HG03139 (cell line): Measurements from ENCODE around the gene MAN1C1.

Experiments used
- ATAC-seq: cut with Tn5 transposase; IDR thresholded peaks from one replicate; pipeline ENCODE4 v1.9.1; 2021; ENCODE audit not compliant: unreplicated experiment

Gene MAN1C1

GRCh38 chr1:25616095-25616986 lies at the start of gene MAN1C1:
TSS of gene MAN1C1 (plus strand) at chr1:25616791. CDS start at chr1:25617798, 1,007 bp downstream.
- peak; percentile 53 for ATAC-seq

GRCh38 chr1:25567710-25568089 lies 48.9 kb upstream of the MAN1C1 start:
- ATAC-seq = no peak

- no peak for ATAC-seq
These were observed 48.3 kb upstream of the MAN1C1 start for GRCh38 chr1:25568090-25568833.

DNA sequence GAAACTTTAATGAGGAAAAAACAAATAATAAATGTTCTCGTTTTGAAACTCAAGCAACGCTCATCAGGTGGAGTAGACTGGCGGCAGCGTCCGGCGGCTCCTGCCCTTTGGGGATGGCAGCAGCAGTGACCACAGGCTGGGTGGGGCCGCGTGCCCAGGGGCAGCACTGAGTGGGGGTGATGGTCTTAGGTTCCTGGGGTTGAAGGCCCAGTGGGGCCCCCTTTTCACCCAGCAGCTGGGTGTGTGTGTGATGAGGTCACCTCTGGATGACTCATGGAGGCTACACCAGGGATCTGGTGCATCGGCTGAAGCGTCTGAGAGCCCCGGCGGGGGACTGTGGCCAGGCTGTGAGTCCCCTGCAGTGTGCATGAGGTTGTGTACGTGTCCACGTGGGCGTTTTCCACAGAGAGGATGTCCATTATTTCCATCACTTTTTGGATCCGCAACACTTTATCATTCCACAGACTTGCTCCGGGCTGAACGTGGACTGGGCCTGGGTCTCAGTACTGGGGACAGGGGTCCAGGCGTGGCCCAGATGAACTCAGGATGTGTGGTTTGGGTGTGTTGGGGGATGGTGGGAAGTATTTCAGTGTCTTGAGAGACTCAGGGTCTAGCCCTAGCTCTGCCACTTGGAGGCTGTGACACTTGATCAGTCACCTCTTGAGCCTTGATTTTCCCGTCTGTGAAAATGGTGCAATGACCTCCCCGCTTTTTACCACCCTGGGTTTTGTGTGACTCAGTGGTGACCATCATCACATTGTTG lies 47.6 kb upstream of the MAN1C1 start:
- no peak for ATAC-seq

DNA sequence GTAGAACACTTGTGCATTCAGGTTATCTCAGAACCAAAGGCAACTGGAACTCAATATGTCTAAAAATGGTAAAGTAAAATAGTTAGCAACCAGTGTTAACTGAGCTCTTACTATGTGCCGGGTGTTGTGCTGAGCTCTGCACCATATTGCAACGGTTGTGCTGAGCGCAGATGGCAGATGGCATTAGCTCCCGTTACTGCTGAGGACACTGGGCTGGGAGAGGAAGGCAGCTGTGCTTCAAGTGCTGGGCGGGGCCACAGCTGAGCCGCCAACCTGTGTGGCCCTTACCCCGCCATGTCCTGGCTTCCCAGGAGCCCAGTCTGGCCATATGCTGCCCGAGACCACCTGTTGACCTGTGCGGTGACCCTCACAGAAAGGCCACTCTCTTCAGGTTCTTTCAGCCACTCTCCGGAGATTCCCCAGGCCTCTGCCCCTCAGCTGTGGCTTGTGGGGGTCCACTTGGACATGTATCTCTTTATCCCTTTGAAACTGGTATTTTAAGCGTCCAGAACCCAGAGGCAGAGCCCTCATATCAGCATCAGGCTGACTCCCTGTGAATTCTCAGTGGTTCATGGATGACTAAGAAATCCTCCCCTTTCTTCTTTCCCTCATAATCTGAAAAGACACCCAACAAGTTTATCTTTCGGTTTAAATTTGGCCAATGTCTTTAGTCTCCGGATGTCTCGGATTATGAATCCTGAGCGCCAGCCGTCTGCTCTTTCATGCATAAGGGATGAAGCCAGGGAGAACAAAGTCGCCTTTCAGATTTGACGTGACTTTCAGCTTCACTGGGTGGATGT lies 46.8 kb upstream of the MAN1C1 start:
- ATAC-seq = no peak

DNA sequence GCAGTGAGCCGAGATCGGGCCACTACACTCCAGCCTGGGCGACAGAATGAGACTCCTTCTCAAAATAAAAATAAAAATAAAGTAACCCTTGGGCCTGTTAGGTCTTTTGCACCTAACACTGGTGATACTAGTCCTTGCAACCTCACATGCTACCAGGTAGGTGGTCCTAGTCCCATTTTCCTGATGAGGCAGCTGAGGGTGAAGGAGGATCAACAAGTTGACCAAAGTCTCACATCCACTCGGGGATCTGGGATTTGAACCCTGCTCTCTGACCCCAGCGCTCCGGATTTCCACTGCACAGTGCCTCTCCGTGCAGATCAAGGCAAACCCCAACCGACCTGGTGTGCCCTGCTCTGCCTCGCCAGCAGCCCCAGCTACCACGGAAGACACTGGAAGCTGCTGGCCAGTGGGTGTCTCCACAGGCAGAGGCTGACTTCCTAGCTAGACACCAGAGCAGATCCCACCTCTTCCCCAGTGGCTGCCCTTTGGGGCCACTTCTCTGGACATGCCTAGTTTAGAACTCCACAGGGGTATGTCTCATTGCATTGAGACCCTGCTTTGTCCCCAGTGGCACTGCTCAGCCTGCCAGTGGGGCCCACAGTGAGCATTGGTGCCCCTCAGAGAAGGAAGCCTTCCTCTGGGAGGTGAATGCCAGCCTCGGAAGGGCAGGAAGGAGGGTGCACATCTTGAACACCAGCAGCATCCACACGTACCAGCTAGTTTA lies 45.6 kb upstream of the MAN1C1 start:
- no peak for ATAC-seq

DNA sequence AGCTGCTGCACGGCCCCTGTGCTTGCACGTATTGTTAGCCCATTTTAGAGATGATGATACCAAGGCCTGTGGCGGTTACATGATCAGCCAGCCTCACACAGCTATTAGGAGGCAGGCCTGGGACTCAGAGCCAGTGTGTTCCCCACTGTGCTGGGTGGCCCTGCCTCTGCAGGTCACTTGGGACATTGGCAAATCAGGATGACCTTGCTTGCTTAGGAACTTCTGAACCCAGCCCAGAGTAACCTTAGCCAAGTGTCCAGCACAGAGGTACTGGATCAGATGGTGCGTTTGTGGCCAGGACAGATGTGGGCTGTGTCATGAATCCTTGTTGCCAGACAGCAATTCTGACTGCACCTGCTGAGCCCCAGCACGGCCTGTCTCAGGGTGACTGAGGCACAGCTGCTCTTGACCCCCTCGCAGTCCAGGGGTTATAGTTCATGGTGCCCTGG lies 45.0 kb upstream of the MAN1C1 start:
- ATAC-seq = no peak

DNA sequence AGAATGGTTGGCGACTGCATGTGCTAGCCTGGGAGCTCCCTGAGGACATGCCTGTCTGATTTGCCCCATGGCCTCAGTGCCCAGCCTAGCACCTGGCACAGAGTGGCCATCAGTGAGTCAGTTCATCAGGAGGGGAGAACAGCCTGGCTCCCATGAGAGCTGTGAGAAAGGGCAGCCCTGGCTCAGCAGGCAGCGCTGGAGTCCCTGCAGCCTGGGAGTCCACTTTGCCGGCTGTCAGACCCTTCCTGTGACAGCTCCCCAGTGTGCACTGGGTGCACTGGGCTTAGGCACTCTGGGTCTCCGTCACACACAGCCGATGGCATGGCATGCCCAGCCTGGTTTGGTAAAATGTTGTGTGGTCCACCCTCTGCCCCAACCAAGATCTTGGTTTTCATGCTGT lies 44.5 kb upstream of the MAN1C1 start:
- no peak for ATAC-seq

DNA sequence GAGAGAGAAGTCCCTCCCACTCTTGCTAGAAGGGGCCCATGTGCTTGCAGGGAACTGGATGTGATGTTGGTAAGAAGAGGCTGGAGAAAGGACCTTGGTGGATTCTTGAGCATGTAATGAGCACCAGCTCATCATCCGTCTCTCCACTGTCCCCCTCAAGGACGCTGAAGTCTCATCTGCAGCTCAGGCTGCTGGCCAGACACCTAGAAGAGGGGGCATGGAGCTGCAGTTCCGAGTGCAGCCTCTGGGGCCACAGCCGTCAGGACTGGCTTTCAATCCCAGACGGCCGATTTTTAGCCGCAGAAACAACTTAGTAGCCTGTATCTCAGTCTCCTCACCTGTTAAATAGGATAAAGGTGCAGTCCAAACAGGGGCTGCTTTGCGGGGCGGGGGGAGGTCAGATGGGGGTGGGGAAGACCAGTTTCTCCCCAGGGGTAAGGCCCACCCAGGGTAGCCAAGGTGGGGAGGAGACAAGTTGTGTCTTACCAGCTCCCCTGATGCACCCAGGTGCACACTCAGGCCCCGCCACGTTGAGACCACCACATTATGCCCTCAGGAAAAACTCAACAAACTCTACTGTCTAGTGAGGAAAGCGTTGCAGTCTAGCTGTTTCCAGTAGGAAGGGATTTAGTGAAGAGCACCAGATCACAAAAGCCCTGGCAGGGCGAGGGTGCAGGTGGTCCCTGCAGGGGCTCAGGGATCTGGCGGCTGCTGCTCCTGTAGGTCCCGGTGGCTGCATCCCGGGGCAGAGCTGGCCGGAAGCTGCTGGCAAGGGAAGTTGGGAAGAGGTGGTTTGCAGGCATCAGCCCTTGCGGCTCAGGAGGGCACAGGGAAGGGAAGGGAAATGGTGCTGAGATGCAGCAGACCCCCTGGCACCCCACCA lies 43.6 kb upstream of the MAN1C1 start:
- no peak for ATAC-seq

- ATAC-seq = no peak
These were observed 43.0 kb upstream of the MAN1C1 start for GRCh38 chr1:25573591-25573930.

- ATAC-seq = no peak
These were observed 42.6 kb upstream of the MAN1C1 start for GRCh38 chr1:25573961-25574360.

- ATAC-seq = no peak
These were observed 41.4 kb upstream of the MAN1C1 start for GRCh38 chr1:25575191-25575590.

DNA sequence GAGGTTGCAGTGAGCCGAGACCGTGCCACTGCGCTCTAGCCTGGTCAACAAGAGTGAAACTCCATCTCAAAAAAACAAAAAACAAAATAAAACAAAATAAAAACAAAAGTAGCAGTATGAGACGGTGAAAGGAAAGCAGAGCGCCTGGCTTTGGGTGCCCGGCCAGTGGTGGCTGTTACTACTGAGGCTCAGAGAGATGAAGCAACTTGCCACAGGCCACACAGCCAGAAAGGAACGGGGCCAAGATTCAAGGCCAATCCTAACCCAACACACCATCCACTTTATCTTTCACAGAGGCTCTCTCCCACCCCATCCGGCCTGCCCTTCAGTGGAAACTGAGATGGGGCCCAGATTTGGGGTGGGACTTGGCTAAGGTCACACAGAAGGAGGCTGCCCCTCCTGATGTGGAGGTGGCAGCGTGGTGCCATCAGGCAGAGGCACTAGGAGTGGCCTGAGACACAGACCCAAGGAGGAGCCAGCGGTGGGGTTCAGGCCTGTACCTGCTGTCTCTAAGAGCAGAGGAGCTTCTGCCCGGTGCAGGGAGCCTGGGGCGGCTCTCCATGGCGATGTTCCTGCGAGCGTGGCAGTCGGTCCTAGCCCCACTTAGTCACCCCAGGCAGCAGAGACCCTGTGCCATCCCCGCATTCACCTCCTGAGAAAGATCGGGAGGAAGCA lies 40.0 kb upstream of the MAN1C1 start:
- no peak for ATAC-seq

- ATAC-seq = no peak
These were observed 39.3 kb upstream of the MAN1C1 start for GRCh38 chr1:25577134-25577920.

- no peak for ATAC-seq
These were observed 37.0 kb upstream of the MAN1C1 start for GRCh38 chr1:25579292-25580252.

DNA sequence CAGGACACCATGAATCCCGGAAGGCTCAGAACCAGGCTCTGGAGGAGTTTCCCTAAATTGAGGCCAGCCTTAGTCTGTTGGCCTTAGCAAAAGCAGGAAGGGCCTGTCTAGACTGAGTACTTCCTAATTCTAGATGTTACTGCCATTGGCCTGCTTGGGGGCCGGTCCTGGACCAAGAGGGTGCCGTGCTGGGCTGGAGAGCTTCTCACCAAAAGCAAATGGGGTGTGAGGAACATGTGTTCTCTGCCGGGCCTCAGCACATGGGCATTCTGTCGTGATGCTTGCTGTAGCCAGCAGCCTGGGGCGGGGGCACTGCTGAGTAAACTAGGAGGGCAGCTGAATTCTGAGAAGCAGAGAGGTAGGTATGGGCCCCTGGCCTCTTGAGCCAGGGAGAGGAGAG lies 35.7 kb upstream of the MAN1C1 start:
- no peak for ATAC-seq

DNA sequence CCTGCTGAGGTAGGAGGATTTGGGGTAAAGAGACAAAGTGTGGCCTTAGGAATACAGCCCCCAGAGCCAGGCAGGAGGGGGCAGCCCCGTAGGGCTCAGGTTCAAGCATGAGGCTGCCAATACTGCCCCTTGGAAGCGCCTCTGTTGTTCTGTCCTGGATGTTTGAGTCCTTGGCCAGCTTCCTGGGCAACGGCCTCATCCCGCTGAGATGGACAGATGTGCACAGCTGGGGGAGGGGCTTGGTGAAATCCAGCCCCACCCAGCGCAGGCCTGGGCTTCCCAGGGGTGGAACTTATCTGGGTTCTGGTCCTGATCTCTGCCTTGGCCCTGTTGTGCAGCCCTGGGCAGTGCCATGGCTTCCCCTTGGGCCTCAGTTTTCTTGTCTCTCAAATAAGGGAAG lies 34.8 kb upstream of the MAN1C1 start:
- no peak for ATAC-seq
